HUES6 (cell line): ENCODE results near the gene NRF1.

Source experiments
- H3K27ac ChIP-seq: 2 replicates; pipeline ENCODE4 v1.7.0; 2013; ENCODE audit warnings: low read depth, mild to moderate bottlenecking, low read length, inconsistent platforms
- H3K27me3 ChIP-seq: 2 replicates; pipeline ENCODE4 v1.6.1; 2013; ENCODE audit warnings: low read length; ENCODE audit not compliant: control insufficient read depth, insufficient read depth
- H3K36me3 ChIP-seq: 2 replicates; pipeline ENCODE4 v1.6.1; 2013; ENCODE audit warnings: low read length; ENCODE audit not compliant: control insufficient read depth, insufficient read depth
- H3K4me1 ChIP-seq: 2 replicates; pipeline ENCODE4 v1.6.1; 2013; ENCODE audit warnings: low read length; ENCODE audit not compliant: control insufficient read depth, insufficient read depth
- H3K4me3 ChIP-seq: 2 replicates; pipeline ENCODE4 v1.5.1; 2013; ENCODE audit warnings: low read depth, low read length
- H3K9ac ChIP-seq: one replicate; pipeline ENCODE4 v1.6.1; 2013; ENCODE audit warnings: mild to moderate bottlenecking, low read length
- H3K9me3 ChIP-seq: 2 replicates; pipeline ENCODE4 v1.6.1; 2013; ENCODE audit warnings: low read depth, low read length; ENCODE audit not compliant: control insufficient read depth, insufficient read depth

NRF1 gene

GRCh38 chr7:129713544-129713943 lies 102.0 kb downstream of the NRF1 start:
- no peak overlapping the region for H3K9ac ChIP-seq
- H3K27me3 ChIP-seq, result no peaks in the 10 kb centered on the region
- no peaks in the 10 kb centered on the region for H3K9me3 ChIP-seq
- peaks cover 78% of the 10 kb centered on the region for H3K36me3 ChIP-seq
- no peaks in the 10 kb centered on the region for H3K4me1 ChIP-seq
- H3K4me3 ChIP-seq, result no peak overlapping the region
- no peak overlapping the region for H3K27ac ChIP-seq

- Histone ChIP-seq H3K9me3 (no peaks in the 10 kb centered on the region), H3K4me3 (no peak overlapping the region), H3K27me3 (no peaks in the 10 kb centered on the region), H3K4me1 (no peaks in the 10 kb centered on the region), H3K9ac (no peak overlapping the region), H3K27ac (no peak overlapping the region), H3K36me3 (peaks cover 81% of the 10 kb centered on the region)
Measured at GRCh38 chr7:129714514-129715063, 103.1 kb downstream of the NRF1 start.

- Histone ChIP-seq H3K27me3 (no peaks in the 10 kb centered on the region), H3K27ac (no peak overlapping the region), H3K4me1 (no peaks in the 10 kb centered on the region), H3K9ac (no peak overlapping the region), H3K36me3 (peaks cover 67% of the 10 kb centered on the region), H3K4me3 (no peak overlapping the region), H3K9me3 (no peaks in the 10 kb centered on the region)
Measured at GRCh38 chr7:129719980-129720732, 108.6 kb downstream of the NRF1 start.

- H3K36me3 ChIP-seq, result peaks cover 66% of the 10 kb centered on the region
- H3K4me3 ChIP-seq, result no peak overlapping the region
- no peaks in the 10 kb centered on the region for H3K4me1 ChIP-seq
- H3K9me3 ChIP-seq, result no peaks in the 10 kb centered on the region
- H3K9ac ChIP-seq, result no peak overlapping the region
- no peaks in the 10 kb centered on the region for H3K27me3 ChIP-seq
- H3K27ac ChIP-seq, result no peak overlapping the region
Measured at GRCh38 chr7:129721068-129721467, 109.5 kb downstream of the NRF1 start.

GRCh38 chr7:129723679-129724078 lies 112.2 kb downstream of the NRF1 start:
- no peaks in the 10 kb centered on the region for H3K9me3 ChIP-seq
- no peaks in the 10 kb centered on the region for H3K4me1 ChIP-seq
- no peak overlapping the region for H3K9ac ChIP-seq
- no peak overlapping the region for H3K27ac ChIP-seq
- H3K27me3 ChIP-seq, result no peaks in the 10 kb centered on the region
- no peak overlapping the region for H3K4me3 ChIP-seq
- peaks cover 63% of the 10 kb centered on the region for H3K36me3 ChIP-seq

GRCh38 chr7:129724796-129725195 lies 113.3 kb downstream of the NRF1 start:
- Histone ChIP-seq H3K9me3 (no peaks in the 10 kb centered on the region), H3K4me1 (no peaks in the 10 kb centered on the region), H3K27me3 (no peaks in the 10 kb centered on the region), H3K4me3 (no peak overlapping the region), H3K36me3 (peaks cover 60% of the 10 kb centered on the region), H3K9ac (no peak overlapping the region), H3K27ac (no peak overlapping the region)

GRCh38 chr7:129728875-129729467 lies 117.5 kb downstream of the NRF1 start:
- no peaks in the 10 kb centered on the region for H3K27me3 ChIP-seq
- no peak overlapping the region for H3K9ac ChIP-seq
- no peaks in the 10 kb centered on the region for H3K9me3 ChIP-seq
- H3K4me3 ChIP-seq, result no peak overlapping the region
- H3K27ac ChIP-seq, result no peak overlapping the region
- H3K4me1 ChIP-seq, result no peaks in the 10 kb centered on the region
- H3K36me3 ChIP-seq, result peaks cover 64% of the 10 kb centered on the region

- Histone ChIP-seq H3K4me3 (no peak overlapping the region), H3K36me3 (peaks cover 59% of the 10 kb centered on the region), H3K4me1 (no peaks in the 10 kb centered on the region), H3K27ac (no peak overlapping the region), H3K9ac (no peak overlapping the region), H3K9me3 (no peaks in the 10 kb centered on the region), H3K27me3 (no peaks in the 10 kb centered on the region)
Measured at GRCh38 chr7:129729511-129729910, 118.0 kb downstream of the NRF1 start.

- Histone ChIP-seq H3K27ac (no peak overlapping the region), H3K9ac (no peak overlapping the region), H3K4me3 (no peak overlapping the region), H3K36me3 (peaks cover 57% of the 10 kb centered on the region), H3K9me3 (no peaks in the 10 kb centered on the region), H3K27me3 (no peaks in the 10 kb centered on the region), H3K4me1 (no peaks in the 10 kb centered on the region)
Measured at GRCh38 chr7:129730159-129730558, 118.6 kb downstream of the NRF1 start.

GRCh38 chr7:129734400-129734799 lies 122.9 kb downstream of the NRF1 start:
- Histone ChIP-seq H3K27me3 (no peaks in the 10 kb centered on the region), H3K36me3 (peaks cover 34% of the 10 kb centered on the region), H3K4me3 (no peak overlapping the region), H3K9ac (no peak overlapping the region), H3K9me3 (no peaks in the 10 kb centered on the region), H3K27ac (no peak overlapping the region), H3K4me1 (no peaks in the 10 kb centered on the region)

- no peak overlapping the region for H3K27ac ChIP-seq
- peaks cover 17% of the 10 kb centered on the region; the same call in 1 of the 2 replicates for H3K4me1 ChIP-seq
- no peak overlapping the region for H3K9ac ChIP-seq
- H3K4me3 ChIP-seq, result no peak overlapping the region
- H3K36me3 ChIP-seq, result peaks cover 13% of the 10 kb centered on the region
- no peaks in the 10 kb centered on the region for H3K27me3 ChIP-seq
- no peaks in the 10 kb centered on the region for H3K9me3 ChIP-seq
Measured at GRCh38 chr7:129739427-129739826, 127.9 kb downstream of the NRF1 start.
